Midbrain (tissue), 1 donor: ENCODE data around the gene PSMD4.

Experiments
- DNase-seq: peaks from one replicate; lab custom pipeline; 2025; lab: John Stamatoyannopoulos, UW

The PSMD4 gene

GRCh38 chr1:151294742-151295462 lies 40.4 kb downstream of the PSMD4 start:
- peak; percentile 80 for DNase-seq

- DNase-seq = no peak
These were observed 55.3 kb downstream of the PSMD4 start for GRCh38 chr1:151309811-151310323.

- no peak for DNase-seq
These were observed 56.5 kb downstream of the PSMD4 start for GRCh38 chr1:151311011-151311410.

GRCh38 chr1:151311589-151312331 lies 57.2 kb downstream of the PSMD4 start:
- DNase-seq = no peak

- no peak for DNase-seq
These were observed 57.9 kb downstream of the PSMD4 start for GRCh38 chr1:151312411-151312810.

GRCh38 chr1:151312826-151313225 lies 58.3 kb downstream of the PSMD4 start:
- DNase-seq = no peak

- no peak for DNase-seq
These were observed 59.0 kb downstream of the PSMD4 start for GRCh38 chr1:151313501-151313900.

GRCh38 chr1:151314137-151314875 lies 59.8 kb downstream of the PSMD4 start:
- DNase-seq = peak; percentile 94

- DNase-seq = no peak
These were observed 61.2 kb downstream of the PSMD4 start for GRCh38 chr1:151315565-151316235.
